ENCODE measurements around the gene RASGRP3. TPM values are rescaled to one million over a fixed set of nuclear protein-coding genes. Genes with fewer than 3 reads are reported as not detected.

Gene RASGRP3
- total RNA-seq, 1 donor: 0.72 TPM

- Histone ChIP-seq H3K4me2 (ENCODE audit: insufficient read depth, low read length) (no peak overlapping the region), H2AFZ (ENCODE audit: low read length) (no peak overlapping the region), H3K27ac (ENCODE audit: low read depth, low read length) (no peak overlapping the region), H3K9me3 (ENCODE audit: low read depth, low read length) (no peaks in the 10 kb centered on the region), H3K36me3 (ENCODE audit: insufficient read depth, low read length) (no peaks in the 10 kb centered on the region), H3K27me3 (ENCODE audit: insufficient read depth, low read length) (peaks cover 7% of the 10 kb centered on the region), H3K4me1 (ENCODE audit: insufficient read depth, low read length) (no peaks in the 10 kb centered on the region), H3K79me2 (ENCODE audit: insufficient read depth, low read length) (no peaks in the 10 kb centered on the region), H4K20me1 (ENCODE audit: insufficient read depth, low read length) (no peaks in the 10 kb centered on the region), H3K4me3 (ENCODE audit: insufficient read depth, low read length) (no peak overlapping the region)
- no peak for DNase-seq (ENCODE audit: insufficient read length, low spot score, missing footprints)
- TF ChIP-seq CTCF (IDR thresholded peaks at IDR 0.05; ENCODE audit: extremely low read depth, low read depth, low read length): no peak
Measured at GRCh38 chr2:33500177-33500576, 23.7 kb downstream of the RASGRP3 start.

GRCh38 chr2:33502025-33502424, 25.6 kb downstream of the RASGRP3 start:
- TF ChIP-seq CTCF (IDR thresholded peaks at IDR 0.05; ENCODE audit: extremely low read depth, low read depth, low read length): no peak

GRCh38 chr2:33503002-33503401, 26.6 kb downstream of the RASGRP3 start:
- Histone ChIP-seq H3K4me2 (ENCODE audit: insufficient read depth, low read length) (no peak overlapping the region), H3K4me3 (ENCODE audit: insufficient read depth, low read length) (no peak overlapping the region), H3K4me1 (ENCODE audit: insufficient read depth, low read length) (no peaks in the 10 kb centered on the region), H3K36me3 (ENCODE audit: insufficient read depth, low read length) (no peaks in the 10 kb centered on the region), H3K27me3 (ENCODE audit: insufficient read depth, low read length) (peaks cover 7% of the 10 kb centered on the region), H3K79me2 (ENCODE audit: insufficient read depth, low read length) (no peaks in the 10 kb centered on the region), H4K20me1 (ENCODE audit: insufficient read depth, low read length) (no peaks in the 10 kb centered on the region), H3K27ac (ENCODE audit: low read depth, low read length) (no peak overlapping the region), H2AFZ (ENCODE audit: low read length) (no peak overlapping the region), H3K9me3 (ENCODE audit: low read depth, low read length) (no peaks in the 10 kb centered on the region)
- DNase-seq (ENCODE audit: insufficient read length, low spot score, missing footprints): no peak
- TF ChIP-seq CTCF (IDR thresholded peaks at IDR 0.05; ENCODE audit: extremely low read depth, low read depth, low read length): no peak

More at GRCh38 chr2:33502025-33502424, 25.6 kb downstream of the RASGRP3 start:
- Histone ChIP-seq H3K36me3 (ENCODE audit: insufficient read depth, low read length) (no peaks in the 10 kb centered on the region), H3K4me2 (ENCODE audit: insufficient read depth, low read length) (no peak overlapping the region), H3K27me3 (ENCODE audit: insufficient read depth, low read length) (peaks cover 7% of the 10 kb centered on the region), H3K79me2 (ENCODE audit: insufficient read depth, low read length) (no peaks in the 10 kb centered on the region), H4K20me1 (ENCODE audit: insufficient read depth, low read length) (no peaks in the 10 kb centered on the region), H3K27ac (ENCODE audit: low read depth, low read length) (no peak overlapping the region), H2AFZ (ENCODE audit: low read length) (no peak overlapping the region), H3K4me1 (ENCODE audit: insufficient read depth, low read length) (no peaks in the 10 kb centered on the region), H3K9me3 (ENCODE audit: low read depth, low read length) (no peaks in the 10 kb centered on the region), H3K4me3 (ENCODE audit: insufficient read depth, low read length) (no peak overlapping the region)
- no peak for DNase-seq (ENCODE audit: insufficient read length, low spot score, missing footprints)

- H3K27me3 ChIP-seq (ENCODE audit: insufficient read depth, low read length): peaks cover 7% of the 10 kb centered on the region
- no peak for DNase-seq (ENCODE audit: insufficient read length, low spot score, missing footprints)
- H3K79me2 ChIP-seq (ENCODE audit: insufficient read depth, low read length): no peaks in the 10 kb centered on the region
- no peak overlapping the region for H2AFZ ChIP-seq (ENCODE audit: low read length)
- TF ChIP-seq CTCF (IDR thresholded peaks at IDR 0.05; ENCODE audit: extremely low read depth, low read depth, low read length): no peak
- H3K4me2 ChIP-seq (ENCODE audit: insufficient read depth, low read length): no peak overlapping the region
- no peaks in the 10 kb centered on the region for H3K4me1 ChIP-seq (ENCODE audit: insufficient read depth, low read length)
- H4K20me1 ChIP-seq (ENCODE audit: insufficient read depth, low read length): no peaks in the 10 kb centered on the region
- no peaks in the 10 kb centered on the region for H3K9me3 ChIP-seq (ENCODE audit: low read depth, low read length)
- H3K36me3 ChIP-seq (ENCODE audit: insufficient read depth, low read length): no peaks in the 10 kb centered on the region
- no peak overlapping the region for H3K4me3 ChIP-seq (ENCODE audit: insufficient read depth, low read length)
- no peak overlapping the region for H3K27ac ChIP-seq (ENCODE audit: low read depth, low read length)
Measured at GRCh38 chr2:33505966-33506365, 29.5 kb downstream of the RASGRP3 start.
